ENCODE results near the gene OSM. TPM values are rescaled to one million over a fixed set of nuclear protein-coding genes. Genes with fewer than 3 reads are reported as not detected.

The OSM gene
- total and polyA plus RNA-seq, 2 experiments from 2014 or later, result 1.5 TPM; not detected in 1

DNA sequence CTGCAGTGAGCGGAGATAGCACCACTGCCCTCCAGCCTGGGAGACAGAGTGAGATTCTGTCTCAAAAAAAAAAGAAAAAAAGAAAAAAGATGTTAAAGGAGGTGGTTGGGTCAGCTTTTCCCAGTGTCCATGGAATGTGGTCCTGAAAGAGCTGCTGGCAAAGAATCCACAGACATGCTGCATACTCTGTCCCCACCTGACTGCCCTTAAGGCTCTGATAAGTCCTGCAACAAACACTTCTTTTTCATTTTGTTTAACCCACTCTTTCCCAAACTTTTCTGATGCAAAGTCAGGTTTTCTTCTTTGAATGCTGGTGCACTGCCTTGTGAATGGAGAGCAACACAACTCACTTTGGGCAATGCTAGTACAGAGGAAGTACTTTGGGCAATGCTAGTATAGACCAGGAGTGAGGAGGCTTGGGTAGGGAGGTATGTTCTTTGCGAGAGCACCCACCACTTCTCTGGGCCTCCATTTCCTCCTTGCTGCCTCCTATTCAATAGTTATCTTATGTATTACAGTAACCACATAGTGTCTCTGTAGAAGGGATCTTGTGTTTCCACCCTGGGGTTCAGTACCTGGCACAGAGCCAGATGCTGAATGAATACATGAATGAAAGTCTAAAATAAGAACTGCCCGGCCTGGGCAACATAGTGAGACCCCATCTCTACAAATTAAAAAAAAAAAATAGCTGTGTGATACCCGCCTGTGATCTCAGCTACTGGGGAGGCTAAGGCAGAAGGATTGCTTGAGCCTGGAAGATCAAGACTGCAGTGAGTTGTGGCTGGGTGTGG, 39.0 kb downstream of the OSM start:
- Histone ChIP-seq H3K36me3 (replicated peaks; ENCODE audit: insufficient read depth, low read depth) (no peaks in the 10 kb centered on the region), H2AFZ (no peak overlapping the region), H3K4me1 (ENCODE audit: insufficient read depth) (no peaks in the 10 kb centered on the region), H3K4me2 (no peak overlapping the region), H3K27me3 (no peaks in the 10 kb centered on the region), H3K9me2 (replicated peaks; ENCODE audit: insufficient read depth) (no peaks in the 10 kb centered on the region), H4K20me1 (ENCODE audit: insufficient read depth, poor library complexity, severe bottlenecking) (no peaks in the 10 kb centered on the region), H3K9me3 (ENCODE audit: low read depth) (no peaks in the 10 kb centered on the region), H3K27ac (no peak overlapping the region), H3K4me3 (no peak overlapping the region), H3K79me2 (no peaks in the 10 kb centered on the region)
- 98% methylated on average over 4 of the region's 4 CpGs for WGBS (ENCODE audit: low lambda C conversion rate, missing lambda C conversion rate)
- TF ChIP-seq CTCF (IDR thresholded peaks at IDR 0.05; ENCODE audit: poor library complexity) (no peak), EZH2 (IDR thresholded peaks at IDR 0.05; ENCODE audit: borderline replicate concordance) (no peak), EZH2phosphoT487 (IDR thresholded peaks at IDR 0.05; ENCODE audit: low read depth, severe bottlenecking, unreplicated experiment) (no peak)
- DNase-seq (ENCODE audit: low spot score), result no peak

GRCh38 chr22:30226192-30226832, 40.3 kb downstream of the OSM start:
- TF ChIP-seq CTCF (IDR thresholded peaks at IDR 0.05; ENCODE audit: poor library complexity), result no peak
- no peak for TF ChIP-seq EZH2 (IDR thresholded peaks at IDR 0.05; ENCODE audit: borderline replicate concordance)
- TF ChIP-seq EZH2phosphoT487 (IDR thresholded peaks at IDR 0.05; ENCODE audit: low read depth, severe bottlenecking, unreplicated experiment), result no peak
- Histone ChIP-seq H3K27me3 (no peaks in the 10 kb centered on the region), H3K9me2 (replicated peaks; ENCODE audit: insufficient read depth) (no peaks in the 10 kb centered on the region), H4K20me1 (ENCODE audit: insufficient read depth, poor library complexity, severe bottlenecking) (no peaks in the 10 kb centered on the region), H3K4me2 (no peak overlapping the region), H3K9me3 (ENCODE audit: low read depth) (no peaks in the 10 kb centered on the region), H3K36me3 (replicated peaks; ENCODE audit: insufficient read depth, low read depth) (no peaks in the 10 kb centered on the region), H3K27ac (no peak overlapping the region), H2AFZ (no peak overlapping the region), H3K79me2 (no peaks in the 10 kb centered on the region), H3K4me1 (ENCODE audit: insufficient read depth) (no peaks in the 10 kb centered on the region), H3K4me3 (no peak overlapping the region)
- 90% methylated on average over 11 of the region's 11 CpGs for WGBS (ENCODE audit: low lambda C conversion rate, missing lambda C conversion rate)
- DNase-seq (ENCODE audit: low spot score), result no peak

- no peaks in the 10 kb centered on the region for H3K79me2 ChIP-seq
- TF ChIP-seq EZH2 (IDR thresholded peaks at IDR 0.05; ENCODE audit: borderline replicate concordance) (no peak), EZH2phosphoT487 (IDR thresholded peaks at IDR 0.05; ENCODE audit: low read depth, severe bottlenecking, unreplicated experiment) (no peak), CTCF (IDR thresholded peaks at IDR 0.05; ENCODE audit: poor library complexity) (no peak)
- no peak overlapping the region for H3K4me2 ChIP-seq
- H3K4me1 ChIP-seq (ENCODE audit: insufficient read depth), result no peaks in the 10 kb centered on the region
- no peak for DNase-seq (ENCODE audit: low spot score)
- H3K9me3 ChIP-seq (ENCODE audit: low read depth), result no peaks in the 10 kb centered on the region
- no peaks in the 10 kb centered on the region for H3K9me2 ChIP-seq (replicated peaks; ENCODE audit: insufficient read depth)
- H3K36me3 ChIP-seq (replicated peaks; ENCODE audit: insufficient read depth, low read depth), result no peaks in the 10 kb centered on the region
- no peaks in the 10 kb centered on the region for H4K20me1 ChIP-seq (ENCODE audit: insufficient read depth, poor library complexity, severe bottlenecking)
- H3K27ac ChIP-seq, result no peak overlapping the region
- H2AFZ ChIP-seq, result no peak overlapping the region
- H3K27me3 ChIP-seq, result no peaks in the 10 kb centered on the region
- 94% methylated on average over 7 of the region's 7 CpGs for WGBS (ENCODE audit: low lambda C conversion rate, missing lambda C conversion rate)
- no peak overlapping the region for H3K4me3 ChIP-seq
These were observed 41.3 kb downstream of the OSM start for GRCh38 chr22:30225220-30225927.

Data from hepatocyte (in vitro differentiated cells).